Measurements from ENCODE around the gene SUN2. TPM values are rescaled to one million over a fixed set of nuclear protein-coding genes. Genes with fewer than 3 reads are reported as not detected.

The SUN2 gene
- polyA plus RNA-seq, 1 donor from 2014 or later, result 172 TPM

DNA sequence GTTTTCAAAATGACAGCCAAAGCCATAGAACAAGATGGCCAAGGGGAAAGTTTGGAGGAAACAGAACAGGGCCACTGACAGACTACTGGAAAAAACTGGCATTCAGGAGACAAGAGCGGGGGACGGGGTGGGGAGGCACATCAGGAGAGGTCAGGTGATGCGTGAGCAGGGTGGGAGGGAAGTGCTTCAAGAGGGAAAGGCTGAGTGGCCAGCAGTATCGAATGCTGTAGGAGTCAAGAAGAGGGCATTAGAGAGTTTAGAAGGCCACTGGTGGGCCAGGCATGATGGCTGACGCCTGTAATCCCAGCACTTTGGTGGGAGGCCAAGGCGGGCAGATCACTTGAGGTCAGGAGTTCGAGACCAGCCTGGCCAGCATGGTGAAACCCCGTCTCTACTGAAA lies 41.9 kb downstream of the SUN2 start:
- H4K20me1 ChIP-seq (ENCODE audit: insufficient read depth), result no peaks in the 10 kb centered on the region
- no peaks in the 10 kb centered on the region for H3K9me2 ChIP-seq (ENCODE audit: insufficient read depth, low read length)
- no peak overlapping the region for H3K4me2 ChIP-seq (ENCODE audit: low read length)
- no peak overlapping the region for H3K27ac ChIP-seq (ENCODE audit: low read length)
- no peaks in the 10 kb centered on the region for H3F3A ChIP-seq (ENCODE audit: insufficient read depth, low read length, poor library complexity, severe bottlenecking)
- H3K9me3 ChIP-seq (ENCODE audit: low read length), result no peaks in the 10 kb centered on the region
- peaks cover 49% of the 10 kb centered on the region for H3K79me2 ChIP-seq (replicated peaks; ENCODE audit: insufficient read depth, low read length)
- no peaks in the 10 kb centered on the region for H3K36me3 ChIP-seq (ENCODE audit: insufficient read depth, low read length)
- no peak overlapping the region for H3K9ac ChIP-seq (ENCODE audit: low read length)
- TF ChIP-seq EZH2 (IDR thresholded peaks at IDR 0.05; ENCODE audit: borderline replicate concordance, insufficient read depth, low read length, poor library complexity, severe bottlenecking), result no peak
- TF ChIP-seq, protein P1, sequence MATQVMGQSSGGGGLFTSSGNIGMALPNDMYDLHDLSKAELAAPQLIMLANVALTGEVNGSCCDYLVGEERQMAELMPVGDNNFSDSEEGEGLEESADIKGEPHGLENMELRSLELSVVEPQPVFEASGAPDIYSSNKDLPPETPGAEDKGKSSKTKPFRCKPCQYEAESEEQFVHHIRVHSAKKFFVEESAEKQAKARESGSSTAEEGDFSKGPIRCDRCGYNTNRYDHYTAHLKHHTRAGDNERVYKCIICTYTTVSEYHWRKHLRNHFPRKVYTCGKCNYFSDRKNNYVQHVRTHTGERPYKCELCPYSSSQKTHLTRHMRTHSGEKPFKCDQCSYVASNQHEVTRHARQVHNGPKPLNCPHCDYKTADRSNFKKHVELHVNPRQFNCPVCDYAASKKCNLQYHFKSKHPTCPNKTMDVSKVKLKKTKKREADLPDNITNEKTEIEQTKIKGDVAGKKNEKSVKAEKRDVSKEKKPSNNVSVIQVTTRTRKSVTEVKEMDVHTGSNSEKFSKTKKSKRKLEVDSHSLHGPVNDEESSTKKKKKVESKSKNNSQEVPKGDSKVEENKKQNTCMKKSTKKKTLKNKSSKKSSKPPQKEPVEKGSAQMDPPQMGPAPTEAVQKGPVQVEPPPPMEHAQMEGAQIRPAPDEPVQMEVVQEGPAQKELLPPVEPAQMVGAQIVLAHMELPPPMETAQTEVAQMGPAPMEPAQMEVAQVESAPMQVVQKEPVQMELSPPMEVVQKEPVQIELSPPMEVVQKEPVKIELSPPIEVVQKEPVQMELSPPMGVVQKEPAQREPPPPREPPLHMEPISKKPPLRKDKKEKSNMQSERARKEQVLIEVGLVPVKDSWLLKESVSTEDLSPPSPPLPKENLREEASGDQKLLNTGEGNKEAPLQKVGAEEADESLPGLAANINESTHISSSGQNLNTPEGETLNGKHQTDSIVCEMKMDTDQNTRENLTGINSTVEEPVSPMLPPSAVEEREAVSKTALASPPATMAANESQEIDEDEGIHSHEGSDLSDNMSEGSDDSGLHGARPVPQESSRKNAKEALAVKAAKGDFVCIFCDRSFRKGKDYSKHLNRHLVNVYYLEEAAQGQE (IDR thresholded peaks at IDR 0.05; ENCODE audit: borderline replicate concordance), result no peak
- TF ChIP-seq RAD21 (conservative IDR thresholded peaks at IDR 0.05), result no peak
- no peak for TF ChIP-seq MXI1 (conservative IDR thresholded peaks at IDR 0.05; ENCODE audit: poor library complexity, severe bottlenecking)
- TF ChIP-seq EP300 (conservative IDR thresholded peaks at IDR 0.05; ENCODE audit: poor library complexity, severe bottlenecking), result no peak
- TF ChIP-seq POLR2AphosphoS5 (IDR thresholded peaks at IDR 0.05), result no peak
- TF ChIP-seq TAF1 (IDR thresholded peaks at IDR 0.05; ENCODE audit: low read depth), result no peak
- TF ChIP-seq SMC3 (conservative IDR thresholded peaks at IDR 0.05; ENCODE audit: poor library complexity), result no peak
- TF ChIP-seq, protein P2, sequence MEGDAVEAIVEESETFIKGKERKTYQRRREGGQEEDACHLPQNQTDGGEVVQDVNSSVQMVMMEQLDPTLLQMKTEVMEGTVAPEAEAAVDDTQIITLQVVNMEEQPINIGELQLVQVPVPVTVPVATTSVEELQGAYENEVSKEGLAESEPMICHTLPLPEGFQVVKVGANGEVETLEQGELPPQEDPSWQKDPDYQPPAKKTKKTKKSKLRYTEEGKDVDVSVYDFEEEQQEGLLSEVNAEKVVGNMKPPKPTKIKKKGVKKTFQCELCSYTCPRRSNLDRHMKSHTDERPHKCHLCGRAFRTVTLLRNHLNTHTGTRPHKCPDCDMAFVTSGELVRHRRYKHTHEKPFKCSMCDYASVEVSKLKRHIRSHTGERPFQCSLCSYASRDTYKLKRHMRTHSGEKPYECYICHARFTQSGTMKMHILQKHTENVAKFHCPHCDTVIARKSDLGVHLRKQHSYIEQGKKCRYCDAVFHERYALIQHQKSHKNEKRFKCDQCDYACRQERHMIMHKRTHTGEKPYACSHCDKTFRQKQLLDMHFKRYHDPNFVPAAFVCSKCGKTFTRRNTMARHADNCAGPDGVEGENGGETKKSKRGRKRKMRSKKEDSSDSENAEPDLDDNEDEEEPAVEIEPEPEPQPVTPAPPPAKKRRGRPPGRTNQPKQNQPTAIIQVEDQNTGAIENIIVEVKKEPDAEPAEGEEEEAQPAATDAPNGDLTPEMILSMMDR (IDR thresholded peaks at IDR 0.05; ENCODE audit: poor library complexity, severe bottlenecking), result no peak
- no peaks in the 10 kb centered on the region for H3K27me3 ChIP-seq (ENCODE audit: insufficient read depth, low read depth, low read length)
- no peak overlapping the region for H3K4me3 ChIP-seq (ENCODE audit: low read length)
- H2AFZ ChIP-seq (ENCODE audit: low read depth, low read length), result no peak overlapping the region

DNA sequence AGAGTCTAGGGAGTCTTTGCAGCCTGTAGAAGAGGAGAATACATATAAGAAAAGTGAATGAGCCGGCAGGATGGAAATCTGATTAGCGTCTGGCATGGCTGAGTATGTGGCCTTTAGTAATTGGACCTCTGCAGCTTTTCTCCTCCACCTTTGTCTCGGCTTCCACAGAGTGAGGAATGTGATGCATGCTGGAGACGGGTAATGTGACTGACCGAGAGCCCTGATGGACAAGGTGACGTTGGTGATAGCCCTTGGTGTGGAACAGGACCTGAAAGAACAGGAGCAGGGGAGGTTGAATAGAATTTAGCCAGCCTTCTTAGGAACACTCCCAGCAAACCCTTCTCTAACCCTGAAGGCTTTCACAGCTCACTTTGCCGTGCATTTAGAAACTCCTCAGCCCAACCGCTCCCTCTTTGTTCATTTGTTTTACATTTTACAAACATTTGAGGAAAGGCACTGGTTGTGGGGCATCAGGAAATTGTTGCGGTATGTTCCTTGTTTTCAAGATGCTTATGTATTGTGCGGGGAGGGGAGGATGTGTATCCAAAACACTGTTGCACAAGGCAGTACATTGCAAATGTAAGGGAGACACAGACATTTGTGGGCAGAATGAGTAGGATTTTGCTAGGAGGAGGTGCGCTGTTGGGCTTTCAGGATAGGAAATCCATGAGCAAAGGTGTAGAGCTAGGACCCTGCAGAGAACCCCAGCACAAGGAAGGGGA lies 43.2 kb downstream of the SUN2 start:
- Histone ChIP-seq H3K36me3 (ENCODE audit: insufficient read depth, low read length) (no peaks in the 10 kb centered on the region), H3K79me2 (replicated peaks; ENCODE audit: insufficient read depth, low read length) (peaks cover 61% of the 10 kb centered on the region), H3K27ac (ENCODE audit: low read length) (no peak overlapping the region), H4K20me1 (ENCODE audit: insufficient read depth) (no peaks in the 10 kb centered on the region), H3K27me3 (ENCODE audit: insufficient read depth, low read depth, low read length) (no peaks in the 10 kb centered on the region), H3K4me2 (ENCODE audit: low read length) (no peak overlapping the region), H3K9me2 (ENCODE audit: insufficient read depth, low read length) (no peaks in the 10 kb centered on the region), H3K9me3 (ENCODE audit: low read length) (no peaks in the 10 kb centered on the region), H3K4me3 (ENCODE audit: low read length) (no peak overlapping the region), H2AFZ (ENCODE audit: low read depth, low read length) (no peak overlapping the region), H3F3A (ENCODE audit: insufficient read depth, low read length, poor library complexity, severe bottlenecking) (no peaks in the 10 kb centered on the region), H3K9ac (ENCODE audit: low read length) (no peak overlapping the region)
- TF ChIP-seq POLR2AphosphoS5 (IDR thresholded peaks at IDR 0.05), result no peak
- no peak for TF ChIP-seq TAF1 (IDR thresholded peaks at IDR 0.05; ENCODE audit: low read depth)
- no peak for TF ChIP-seq SMC3 (conservative IDR thresholded peaks at IDR 0.05; ENCODE audit: poor library complexity)
- TF ChIP-seq, protein P1 (IDR thresholded peaks at IDR 0.05; ENCODE audit: borderline replicate concordance), result no peak
- TF ChIP-seq, protein P2 (IDR thresholded peaks at IDR 0.05; ENCODE audit: poor library complexity, severe bottlenecking), result no peak
- no peak for TF ChIP-seq EZH2 (IDR thresholded peaks at IDR 0.05; ENCODE audit: borderline replicate concordance, insufficient read depth, low read length, poor library complexity, severe bottlenecking)
- no peak for TF ChIP-seq MXI1 (conservative IDR thresholded peaks at IDR 0.05; ENCODE audit: poor library complexity, severe bottlenecking)
- no peak for TF ChIP-seq EP300 (conservative IDR thresholded peaks at IDR 0.05; ENCODE audit: poor library complexity, severe bottlenecking)
- no peak for TF ChIP-seq RAD21 (conservative IDR thresholded peaks at IDR 0.05)

Data from neural cell (in vitro differentiated cells).